ENCODE data around the gene KPNA4.

- TF ChIP-seq, protein P1, sequence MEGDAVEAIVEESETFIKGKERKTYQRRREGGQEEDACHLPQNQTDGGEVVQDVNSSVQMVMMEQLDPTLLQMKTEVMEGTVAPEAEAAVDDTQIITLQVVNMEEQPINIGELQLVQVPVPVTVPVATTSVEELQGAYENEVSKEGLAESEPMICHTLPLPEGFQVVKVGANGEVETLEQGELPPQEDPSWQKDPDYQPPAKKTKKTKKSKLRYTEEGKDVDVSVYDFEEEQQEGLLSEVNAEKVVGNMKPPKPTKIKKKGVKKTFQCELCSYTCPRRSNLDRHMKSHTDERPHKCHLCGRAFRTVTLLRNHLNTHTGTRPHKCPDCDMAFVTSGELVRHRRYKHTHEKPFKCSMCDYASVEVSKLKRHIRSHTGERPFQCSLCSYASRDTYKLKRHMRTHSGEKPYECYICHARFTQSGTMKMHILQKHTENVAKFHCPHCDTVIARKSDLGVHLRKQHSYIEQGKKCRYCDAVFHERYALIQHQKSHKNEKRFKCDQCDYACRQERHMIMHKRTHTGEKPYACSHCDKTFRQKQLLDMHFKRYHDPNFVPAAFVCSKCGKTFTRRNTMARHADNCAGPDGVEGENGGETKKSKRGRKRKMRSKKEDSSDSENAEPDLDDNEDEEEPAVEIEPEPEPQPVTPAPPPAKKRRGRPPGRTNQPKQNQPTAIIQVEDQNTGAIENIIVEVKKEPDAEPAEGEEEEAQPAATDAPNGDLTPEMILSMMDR (IDR thresholded peaks at IDR 0.05 in 8 of 11, conservative IDR thresholded peaks at IDR 0.05 in 3 of 11), result no peak
- TF ChIP-seq POLR2A (IDR thresholded peaks at IDR 0.05) (no peak), POLR2AphosphoS5 (IDR thresholded peaks at IDR 0.05) (no peak)
Measured at GRCh38 chr3:160473221-160473620, 92.2 kb downstream of the KPNA4 start.

Measured in spleen (tissue), 7 donors.